NCI-H1092 (cell line): ENCODE results near the gene OR1A1.
"Not testable (repeated sequence)": the region's sequence is repeated elsewhere in the genome, so short reads cannot be mapped to it uniquely, and the experiment has no call there.

Experiments
- DNase-seq: peaks from one replicate; lab custom pipeline; 2025; lab: John Stamatoyannopoulos, UW

Gene OR1A1, protein sequence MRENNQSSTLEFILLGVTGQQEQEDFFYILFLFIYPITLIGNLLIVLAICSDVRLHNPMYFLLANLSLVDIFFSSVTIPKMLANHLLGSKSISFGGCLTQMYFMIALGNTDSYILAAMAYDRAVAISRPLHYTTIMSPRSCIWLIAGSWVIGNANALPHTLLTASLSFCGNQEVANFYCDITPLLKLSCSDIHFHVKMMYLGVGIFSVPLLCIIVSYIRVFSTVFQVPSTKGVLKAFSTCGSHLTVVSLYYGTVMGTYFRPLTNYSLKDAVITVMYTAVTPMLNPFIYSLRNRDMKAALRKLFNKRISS

DNA sequence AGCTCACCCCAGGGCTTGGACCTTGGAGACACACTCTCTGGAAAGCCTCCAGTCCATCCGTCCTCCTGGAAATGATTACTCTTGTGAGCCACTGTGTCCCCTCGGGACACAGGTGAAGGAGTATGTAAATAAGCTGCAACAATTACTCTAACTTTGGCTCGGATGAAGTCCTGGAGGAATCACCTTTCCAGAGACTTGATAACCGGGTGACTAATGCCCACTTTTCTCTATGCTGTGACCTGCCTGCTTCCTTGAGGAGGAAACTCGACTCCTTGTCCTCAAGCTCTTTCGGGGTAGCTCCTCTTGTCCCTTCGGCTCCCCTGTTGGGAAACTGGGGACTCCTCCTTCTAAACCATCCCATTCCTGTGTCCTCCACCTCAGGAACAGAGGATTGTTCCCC, at the start of gene OR1A1:
OR1A1 (plus strand) TSS at position 301 of the 400 bp plus-strand sequence. CDS start 7,954 bp downstream, outside the sequence.
- DNase-seq = no peak

DNA sequence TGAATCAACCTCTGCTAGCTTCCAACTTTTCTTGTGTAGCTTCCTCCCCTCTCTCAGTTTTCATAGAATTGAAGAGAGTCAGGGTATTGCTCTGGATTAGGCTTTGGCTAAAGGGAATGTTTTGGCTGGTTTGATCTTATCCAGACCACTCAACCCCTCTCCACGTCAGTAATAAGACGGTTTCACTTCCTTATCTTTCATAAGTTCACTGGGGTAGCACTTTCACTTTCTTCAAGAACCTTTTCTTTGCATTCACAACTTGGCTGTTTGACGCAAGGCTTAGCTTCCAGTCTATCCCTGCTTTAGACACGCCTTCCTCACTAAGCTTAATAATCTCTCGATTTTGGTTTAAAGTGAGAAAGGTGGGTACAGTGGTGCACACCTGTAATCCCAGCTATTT, 39.9 kb upstream of the OR1A1 start:
- DNase-seq = no peak

DNA sequence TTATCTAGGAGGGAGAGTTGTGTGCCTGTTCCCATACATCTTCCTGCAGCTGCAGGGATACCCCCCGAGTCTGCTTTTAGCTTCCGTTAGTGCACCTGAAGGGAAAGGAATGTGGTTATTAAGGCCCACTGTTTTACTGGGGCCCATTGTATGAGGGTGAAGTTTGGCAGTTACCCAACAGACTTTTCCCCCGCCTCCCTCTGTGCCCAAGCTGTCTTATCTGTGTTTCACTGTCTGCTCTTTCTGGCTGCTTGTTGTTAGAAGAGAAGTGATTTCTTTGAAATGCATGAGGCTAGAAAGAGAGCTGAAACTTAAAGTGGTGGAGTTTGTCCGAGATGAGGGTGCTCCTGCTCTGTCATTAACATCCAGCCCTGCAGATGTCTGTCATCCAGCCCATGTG, 17.5 kb upstream of the OR1A1 start:
- no peak for DNase-seq

DNA sequence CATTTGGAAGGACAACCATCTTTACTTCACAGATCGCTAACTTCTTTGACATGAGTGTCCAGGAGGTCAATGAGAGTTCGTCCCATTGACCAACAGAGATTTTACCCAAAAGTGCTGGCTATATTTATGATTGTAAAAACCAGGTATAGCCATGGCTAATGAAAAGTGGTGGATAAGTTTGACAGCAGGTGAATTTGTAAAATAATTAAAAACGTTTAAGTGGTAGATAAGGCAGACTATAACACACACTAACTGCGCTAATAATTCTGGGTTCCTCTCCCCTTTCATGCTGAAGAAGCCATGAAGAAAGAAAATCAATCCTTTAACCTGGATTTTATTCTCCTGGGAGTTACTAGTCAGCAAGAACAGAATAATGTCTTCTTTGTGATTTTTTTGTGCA, 10.2 kb upstream of the OR1A1 start, which contains the start of gene OR1A2:
OR1A2 (plus strand) TSS at position 301 of the 400 bp plus-strand sequence; CDS start at position 301, 0 bp downstream.
- DNase-seq = no peak

DNA sequence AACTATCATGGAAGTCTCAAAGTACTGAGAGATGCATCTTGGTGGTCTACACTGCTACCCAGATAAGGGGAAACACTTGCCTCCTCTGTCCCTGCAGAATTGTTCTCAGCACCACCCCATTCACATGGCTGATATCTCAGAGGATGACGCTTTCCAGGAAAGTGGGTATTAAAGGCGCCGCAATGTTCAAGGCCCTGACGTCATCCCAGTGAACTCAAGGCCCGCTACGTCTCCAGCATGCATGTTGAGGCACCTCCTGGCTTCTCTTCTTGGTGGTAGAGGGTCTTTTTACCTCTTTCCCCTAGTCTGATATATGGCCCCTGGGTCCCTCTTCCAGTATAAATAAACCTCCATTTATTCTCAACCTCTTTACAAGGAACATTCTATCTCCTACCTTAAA, 1.0 kb downstream of the OR1A1 start:
- no peak for DNase-seq

DNA sequence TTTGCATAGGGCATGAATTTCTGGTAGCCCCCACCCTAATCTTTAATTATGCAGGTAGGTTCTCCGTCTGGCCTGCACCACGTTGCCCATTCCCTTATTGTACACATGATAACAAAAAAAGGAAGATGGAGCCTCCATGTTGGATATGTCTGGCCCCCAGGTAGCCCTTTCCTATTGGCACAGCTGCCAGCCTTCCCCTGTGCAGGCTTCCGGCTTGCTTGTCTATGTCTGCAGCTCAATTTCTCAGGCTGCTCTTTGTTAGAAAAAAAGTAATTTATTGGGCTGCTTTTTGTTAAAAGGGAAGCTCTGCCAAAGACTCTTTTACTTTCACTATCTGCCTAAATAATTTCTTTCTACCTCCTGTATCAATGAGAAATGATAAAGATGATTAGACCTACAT, 5.5 kb downstream of the OR1A1 start:
- no peak for DNase-seq

DNA sequence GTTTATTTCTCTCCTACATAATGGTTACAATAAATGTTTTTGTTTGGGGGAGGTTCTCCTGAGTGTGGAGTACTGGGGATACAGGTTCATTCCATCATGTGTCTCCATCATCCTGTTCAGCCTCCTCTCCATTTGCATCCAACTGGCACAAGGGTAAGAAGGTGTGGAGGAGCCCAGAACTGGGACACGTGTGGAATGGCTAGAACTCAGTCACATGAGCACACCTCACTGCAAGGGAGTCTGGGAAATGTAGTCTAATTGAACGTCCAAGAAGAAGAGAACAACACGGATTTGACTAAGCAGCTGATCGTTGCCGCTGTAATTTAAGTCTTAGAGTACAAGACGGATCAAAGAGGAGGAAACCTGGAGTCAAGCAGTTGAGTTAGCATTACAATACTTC, 6.1 kb downstream of the OR1A1 start:
- DNase-seq = no peak

DNA sequence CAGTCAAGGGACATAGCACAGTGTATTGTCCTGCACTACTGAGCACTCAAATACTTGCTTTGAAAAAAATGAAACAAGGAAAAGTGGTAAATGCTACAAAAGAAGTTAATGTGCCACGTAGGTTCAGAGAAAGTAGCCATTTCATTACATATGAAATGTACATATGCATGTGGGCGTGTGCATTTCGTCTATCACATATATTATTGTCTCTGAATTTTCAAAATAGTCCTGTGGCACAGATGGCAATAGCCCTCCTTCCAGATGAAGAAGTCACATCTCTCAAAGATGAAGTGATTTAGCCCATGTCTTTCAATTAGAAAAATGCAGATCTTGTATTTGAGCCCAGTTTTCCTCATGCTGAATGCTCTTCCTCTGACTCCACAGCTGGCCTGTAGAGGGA, 12.5 kb downstream of the OR1A1 start:
- not testable (repeated sequence) for DNase-seq

DNA sequence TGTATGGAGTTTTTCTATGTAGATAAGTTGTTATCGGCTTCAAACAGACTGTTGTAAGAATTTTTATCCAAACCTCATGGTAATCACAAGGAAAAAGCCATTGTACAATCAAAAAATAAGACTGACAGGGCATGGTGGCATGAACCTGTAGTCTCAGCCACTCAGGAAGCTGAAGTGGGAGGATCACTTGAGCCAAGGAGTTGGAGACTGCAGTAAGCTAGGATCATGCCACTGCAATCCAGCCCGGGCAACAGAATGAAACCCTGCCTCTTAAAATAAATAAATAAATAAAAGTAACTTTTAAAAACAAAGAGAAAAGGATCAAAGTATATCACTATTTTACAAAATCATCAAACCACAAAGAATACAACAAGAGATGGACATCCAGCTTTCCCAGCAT, 14.4 kb downstream of the OR1A1 start:
- no peak for DNase-seq

DNA sequence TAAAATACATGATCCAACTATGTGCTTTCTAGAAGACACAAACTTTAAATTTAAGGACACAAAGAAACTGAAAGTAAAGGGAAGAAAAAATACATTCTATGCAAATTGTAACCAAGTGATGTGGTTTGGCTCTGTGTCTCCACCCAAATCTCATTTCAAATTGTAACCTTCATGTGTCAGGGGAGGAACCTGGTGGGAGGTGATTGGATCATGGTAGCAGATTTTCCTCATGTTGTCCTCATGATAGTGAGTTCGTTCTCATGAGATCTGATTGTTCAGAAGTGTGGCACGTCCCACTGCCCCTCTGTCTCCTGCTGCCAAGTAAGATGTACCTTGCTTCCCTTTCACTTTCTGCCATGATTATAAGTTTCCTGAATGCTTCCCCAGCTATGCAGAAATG, 15.0 kb downstream of the OR1A1 start:
- no peak for DNase-seq

DNA sequence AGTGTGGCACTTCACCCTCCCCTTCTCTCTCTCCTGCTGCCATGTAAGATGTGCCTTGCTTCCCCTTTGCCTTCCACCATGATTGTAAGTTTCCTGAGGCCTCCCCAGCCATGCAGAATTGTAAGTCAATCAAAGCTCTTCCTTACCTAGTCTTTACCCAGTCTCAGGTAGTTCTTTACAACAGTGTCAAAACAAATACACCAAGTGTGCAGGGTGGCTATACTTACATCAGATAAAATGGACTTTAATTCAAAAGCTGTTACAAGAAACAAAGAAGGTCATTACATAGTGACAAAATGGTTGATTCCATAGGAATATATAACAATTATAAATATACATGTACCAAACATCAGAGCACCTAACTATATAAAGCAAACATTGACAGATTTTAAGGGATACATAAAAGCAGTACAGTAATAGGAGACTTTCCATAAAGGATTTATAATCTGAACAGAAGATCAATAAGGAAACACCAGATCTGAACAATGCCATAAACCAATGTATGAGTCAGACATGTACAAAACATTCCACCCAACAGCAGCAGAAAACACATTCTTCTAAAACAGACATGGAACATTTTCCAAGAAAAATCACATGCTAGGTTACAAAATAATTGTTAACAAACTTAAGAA, 17.4 kb downstream of the OR1A1 start:
- not testable (repeated sequence) for DNase-seq

DNA sequence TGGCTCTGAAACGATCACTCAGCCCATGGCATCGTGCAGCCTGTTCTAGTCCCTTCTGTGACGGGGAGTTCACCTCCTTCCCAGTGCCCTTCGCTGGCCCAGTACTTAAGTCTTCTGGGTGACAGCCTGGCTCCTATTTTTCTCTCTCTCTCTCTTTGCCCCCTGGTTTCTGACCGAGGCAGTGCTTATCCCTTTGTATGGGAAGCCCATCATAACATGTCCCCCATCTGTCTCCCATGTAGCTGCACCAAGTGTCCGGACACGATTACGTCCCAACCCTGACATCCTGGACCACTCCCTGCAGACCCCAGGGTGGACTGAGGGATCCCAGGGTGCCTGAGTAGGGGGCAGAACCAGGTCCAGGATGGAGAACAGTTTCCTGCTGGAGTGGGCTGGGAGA, 24.8 kb downstream of the OR1A1 start:
- not testable (repeated sequence) for DNase-seq

DNA sequence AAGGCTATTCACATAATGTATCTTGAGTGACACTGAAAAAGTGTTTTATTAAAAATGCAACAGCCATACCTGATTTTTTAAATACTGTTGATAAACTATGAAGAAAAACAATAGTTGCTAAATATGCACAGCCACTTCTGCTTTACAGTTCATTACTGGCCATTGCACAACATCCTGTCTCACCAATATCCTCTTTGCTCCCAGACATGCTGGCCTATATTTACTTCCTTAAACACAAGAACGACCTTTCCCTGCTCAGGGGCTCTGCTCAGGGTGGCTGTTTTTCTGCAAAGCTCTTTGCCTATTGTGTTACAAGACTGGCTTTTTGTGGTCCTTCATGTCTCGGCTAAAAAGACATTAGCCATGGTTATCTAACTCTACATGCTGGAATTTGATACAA, 31.2 kb downstream of the OR1A1 start:
- not testable (repeated sequence) for DNase-seq

DNA sequence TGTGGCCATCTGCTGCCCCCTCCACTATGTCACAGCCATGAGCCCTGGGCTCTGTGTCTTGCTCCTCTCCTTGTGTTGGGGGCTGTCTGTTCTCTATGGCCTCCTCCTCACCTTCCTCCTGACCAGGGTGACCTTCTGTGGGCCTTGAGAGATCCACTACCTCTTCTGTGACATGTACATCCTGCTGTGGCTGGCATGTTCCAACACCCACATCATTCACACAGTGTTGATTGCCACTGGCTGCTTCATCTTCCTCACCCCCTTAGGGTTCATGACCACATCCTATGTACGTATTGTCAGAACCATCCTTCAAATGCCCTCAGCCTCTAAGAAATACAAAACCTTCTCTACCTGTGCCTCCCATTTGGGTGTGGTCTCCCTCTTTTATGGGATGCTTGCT, 33.6 kb downstream of the OR1A1 start:
- not testable (repeated sequence) for DNase-seq

DNA sequence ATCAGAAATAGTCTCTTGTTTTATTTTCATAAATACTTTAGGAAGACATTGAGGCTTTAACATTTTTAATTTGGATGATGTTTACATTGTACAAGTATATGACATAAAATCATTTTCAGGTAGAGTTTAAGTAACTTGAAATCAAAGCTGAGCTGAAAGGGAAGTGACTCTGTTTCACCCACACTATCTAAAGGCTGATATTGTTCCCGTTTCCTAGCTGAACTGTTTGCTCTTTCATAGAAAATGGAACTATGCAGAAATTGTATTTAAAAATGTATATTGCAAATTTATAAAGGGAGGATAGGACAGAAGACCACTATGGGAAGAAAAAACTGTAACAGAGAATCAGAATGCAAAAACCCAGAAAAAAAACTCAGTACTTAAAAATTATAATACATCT, 37.4 kb downstream of the OR1A1 start:
- not testable (repeated sequence) for DNase-seq

DNA sequence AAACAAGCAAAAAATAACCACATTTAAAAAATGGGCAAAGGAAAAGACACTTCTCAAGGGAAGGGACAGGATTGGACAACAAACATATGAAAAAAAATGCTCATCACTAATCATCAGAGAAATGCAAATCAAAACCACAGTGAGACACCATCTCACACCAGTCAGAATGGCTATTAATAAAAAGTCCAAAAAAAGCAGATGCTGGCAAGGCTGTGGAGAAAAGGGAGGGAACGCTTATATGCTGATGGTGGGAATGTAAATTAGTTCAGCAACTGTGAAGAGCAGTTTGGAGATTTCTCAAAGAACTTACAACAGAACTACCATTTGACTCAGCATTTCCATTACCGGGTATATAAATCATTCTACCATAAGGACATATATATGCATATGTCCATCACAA, 41.5 kb downstream of the OR1A1 start:
- not testable (repeated sequence) for DNase-seq

DNA sequence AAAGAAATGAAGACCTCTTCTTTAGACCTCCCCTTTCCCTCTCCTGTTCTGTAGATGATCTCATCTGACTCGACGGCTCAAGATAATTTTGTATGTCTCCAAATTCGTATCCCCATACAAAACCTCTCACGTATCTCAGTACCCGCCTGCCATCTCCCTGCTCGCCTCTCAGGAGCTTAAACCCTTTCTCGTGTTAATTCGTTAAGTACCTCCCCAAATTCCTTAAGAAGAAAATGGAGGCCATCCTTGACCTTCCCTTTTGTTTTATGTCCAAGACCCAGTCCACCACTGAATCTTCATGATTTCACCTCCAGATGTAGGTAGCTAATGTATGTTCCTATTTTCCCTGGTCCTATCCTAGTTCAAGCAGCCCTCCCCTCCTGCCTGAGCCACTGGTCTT, 49.1 kb downstream of the OR1A1 start:
- no peak for DNase-seq

DNA sequence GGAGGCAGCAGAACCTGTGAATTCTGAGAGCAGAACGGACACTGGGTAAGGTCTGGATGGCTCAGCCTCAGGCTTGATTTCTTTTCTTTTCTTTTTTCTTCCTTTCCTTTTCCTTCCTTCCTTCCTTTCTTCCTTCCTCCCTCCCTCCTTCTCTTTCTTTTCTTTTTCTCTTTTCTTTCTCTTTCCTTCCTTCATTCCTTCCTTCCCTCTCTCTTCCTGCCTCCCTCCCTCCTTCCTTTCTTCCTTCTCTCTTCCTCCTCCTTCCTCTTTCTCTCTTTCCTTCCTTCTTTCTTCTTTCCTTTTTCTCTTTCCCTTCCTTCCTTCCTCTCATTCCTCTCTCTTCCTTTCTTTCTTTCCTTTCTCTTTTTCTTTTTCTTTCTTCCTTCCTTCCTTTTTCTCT, 52.7 kb downstream of the OR1A1 start:
- no peak for DNase-seq

DNA sequence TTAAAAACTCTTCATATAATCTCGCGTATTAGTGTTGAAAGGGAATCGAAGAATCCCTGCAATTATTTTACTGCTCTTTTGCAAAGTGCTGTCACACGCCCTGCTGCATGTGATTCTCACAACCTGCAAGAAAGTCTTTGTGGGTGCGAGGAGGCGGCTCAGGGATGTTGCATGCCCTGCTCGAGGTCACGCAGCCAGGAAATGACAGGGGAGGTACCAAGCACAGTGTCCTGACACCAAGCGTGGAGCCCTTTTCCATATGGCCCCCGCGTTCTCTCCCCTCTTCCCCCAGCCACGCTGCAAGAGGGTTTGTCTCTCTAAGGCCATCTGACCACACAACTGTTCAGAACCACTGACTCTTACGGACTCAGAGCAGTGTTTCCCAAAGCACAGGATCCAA, 53.1 kb downstream of the OR1A1 start:
- DNase-seq = no peak
